ENCODE measurements around the gene DNAH2.
A peak's percentile ranks its signal among the peaks of the same experiment; 100 is the strongest.

DNAH2 gene, protein sequence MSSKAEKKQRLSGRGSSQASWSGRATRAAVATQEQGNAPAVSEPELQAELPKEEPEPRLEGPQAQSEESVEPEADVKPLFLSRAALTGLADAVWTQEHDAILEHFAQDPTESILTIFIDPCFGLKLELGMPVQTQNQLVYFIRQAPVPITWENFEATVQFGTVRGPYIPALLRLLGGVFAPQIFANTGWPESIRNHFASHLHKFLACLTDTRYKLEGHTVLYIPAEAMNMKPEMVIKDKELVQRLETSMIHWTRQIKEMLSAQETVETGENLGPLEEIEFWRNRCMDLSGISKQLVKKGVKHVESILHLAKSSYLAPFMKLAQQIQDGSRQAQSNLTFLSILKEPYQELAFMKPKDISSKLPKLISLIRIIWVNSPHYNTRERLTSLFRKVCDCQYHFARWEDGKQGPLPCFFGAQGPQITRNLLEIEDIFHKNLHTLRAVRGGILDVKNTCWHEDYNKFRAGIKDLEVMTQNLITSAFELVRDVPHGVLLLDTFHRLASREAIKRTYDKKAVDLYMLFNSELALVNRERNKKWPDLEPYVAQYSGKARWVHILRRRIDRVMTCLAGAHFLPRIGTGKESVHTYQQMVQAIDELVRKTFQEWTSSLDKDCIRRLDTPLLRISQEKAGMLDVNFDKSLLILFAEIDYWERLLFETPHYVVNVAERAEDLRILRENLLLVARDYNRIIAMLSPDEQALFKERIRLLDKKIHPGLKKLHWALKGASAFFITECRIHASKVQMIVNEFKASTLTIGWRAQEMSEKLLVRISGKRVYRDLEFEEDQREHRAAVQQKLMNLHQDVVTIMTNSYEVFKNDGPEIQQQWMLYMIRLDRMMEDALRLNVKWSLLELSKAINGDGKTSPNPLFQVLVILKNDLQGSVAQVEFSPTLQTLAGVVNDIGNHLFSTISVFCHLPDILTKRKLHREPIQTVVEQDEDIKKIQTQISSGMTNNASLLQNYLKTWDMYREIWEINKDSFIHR (N-terminal part only)

DNA sequence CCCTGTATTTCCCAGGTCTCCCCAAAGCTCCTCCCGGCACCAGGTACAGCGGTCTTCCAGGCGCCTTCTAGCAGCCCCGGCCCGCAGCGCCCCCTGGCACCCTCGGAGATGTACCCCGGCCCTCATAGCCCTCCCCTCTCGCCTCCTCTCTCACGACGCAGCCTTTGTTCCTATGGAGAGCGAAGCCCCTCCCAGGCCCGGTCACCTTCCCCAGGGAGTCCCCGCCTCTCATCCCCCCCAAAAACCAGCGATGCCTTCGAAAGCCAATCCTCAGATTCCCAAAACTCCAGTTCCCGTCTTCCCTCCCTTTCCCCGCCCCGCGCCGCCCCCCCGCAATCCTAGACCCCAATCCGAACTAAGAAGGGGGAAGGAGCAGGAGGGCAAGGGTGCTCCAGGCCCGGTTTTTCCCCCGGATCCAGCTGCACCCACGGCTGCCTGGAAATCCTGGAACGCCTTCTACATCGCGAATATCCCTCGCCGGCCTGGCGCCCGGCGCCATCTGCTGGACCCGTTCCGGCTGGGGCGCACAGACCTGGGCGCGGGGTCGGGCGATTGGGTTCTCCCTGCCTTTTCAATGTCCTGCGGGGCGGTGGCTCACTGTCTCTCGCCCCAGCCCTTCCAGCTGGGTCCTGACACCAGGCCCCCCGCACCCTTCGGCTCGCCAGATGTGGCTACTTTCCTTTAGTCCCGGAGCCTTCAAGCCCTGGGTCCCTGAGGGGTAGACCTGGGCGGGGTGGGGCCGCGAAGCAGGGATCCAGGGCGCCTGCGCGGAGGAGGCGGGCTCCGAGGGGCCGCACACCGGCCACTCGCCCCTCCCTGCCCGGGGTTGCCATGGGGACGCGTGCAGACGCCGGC is at the start of gene DNAH2:
DNAH2 (plus strand) TSS at position 844 of the 855 bp plus-strand sequence. CDS start 1,991 bp downstream, outside the sequence.
- H3K27ac ChIP-seq (ENCODE audit: extremely low read depth, low read depth, low read length), result peak within 1 kb of the TSS; percentile 38; the same call in 1 of the 2 replicates
- no peaks in the 10 kb centered on the region for H3K9me3 ChIP-seq (ENCODE audit: control insufficient read depth, insufficient read depth, low read depth, low read length)
- H3K4me3 ChIP-seq (ENCODE audit: low read depth, low read length), result peak within 1 kb of the TSS; percentile 54
- no peaks in the 10 kb centered on the region for H3K36me3 ChIP-seq (ENCODE audit: control insufficient read depth in 2 of 2, insufficient read depth in 1 of 2, low read length in 2 of 2)
- ChIA-PET CTCF (interaction anchor here (0.6 to 2.5 kb wide), 14 partner anchors 12 to 366 kb away, joined by 3 to 49 read pairs (median 4); partner anchors contain the start of genes EFNB3, NAA38, SAT2 and TP53), POLR2A (interaction anchor here (0.6 to 3.2 kb wide), 13 partner anchors 10 to 1732 kb away, joined by 3 to 51 read pairs (median 6); partner anchors contain the start of genes EFNB3, MPDU1, NAA38 and SAT2)
- peaks cover 9% of the 10 kb centered on the region for H3K4me1 ChIP-seq (ENCODE audit: control insufficient read depth, insufficient read depth, low read length)
- TF ChIP-seq ZNF624 (tag by site-specific recombination; IDR thresholded peaks at IDR 0.05) (0 out of 2 replicates have a peak, but pooled peaks have one; percentile 71), HOXA7 (CRISPR knock-in tag; IDR thresholded peaks at IDR 0.05; ENCODE audit: borderline replicate concordance) (no peak), ZFP37 (tag by site-specific recombination; IDR thresholded peaks at IDR 0.05) (peak; percentile 97), ZNF514 (tag by site-specific recombination; IDR thresholded peaks at IDR 0.05) (no peak), ZNF404 (tag by site-specific recombination; IDR thresholded peaks at IDR 0.05) (no peak), ZBTB49 (tag by site-specific recombination; IDR thresholded peaks at IDR 0.05; ENCODE audit: low read depth) (peak; percentile 21; the same call in 1 of the 2 replicates), BCL6B (tag by site-specific recombination; IDR thresholded peaks at IDR 0.05) (no peak), ZBTB7A (tag by site-specific recombination; IDR thresholded peaks at IDR 0.05; ENCODE audit: low read depth) (no peak), TRIM28 (IDR thresholded peaks at IDR 0.05; ENCODE audit: borderline replicate concordance, low read length) (0 out of 2 replicates have a peak, but pooled peaks have one; percentile 38), ZNF664 (tag by site-specific recombination; IDR thresholded peaks at IDR 0.05) (no peak), ZXDB (tag by site-specific recombination; IDR thresholded peaks at IDR 0.05) (no peak; the same call in none of the 2 replicates), ZNF529 (tag by site-specific recombination; IDR thresholded peaks at IDR 0.05; ENCODE audit: insufficient replicate concordance) (no peak), ZFP3 (tag by site-specific recombination; IDR thresholded peaks at IDR 0.05; ENCODE audit: low read depth) (0 out of 2 replicates have a peak, but pooled peaks have one; percentile 9), ZIC2 (tag by site-specific recombination; IDR thresholded peaks at IDR 0.05) (peak; percentile 83), SETDB1 (IDR thresholded peaks at IDR 0.05; ENCODE audit: insufficient read length, low read length) (no peak), ZNF658 (tag by site-specific recombination; IDR thresholded peaks at IDR 0.05) (no peak), ZNF555 (tag by site-specific recombination; conservative IDR thresholded peaks at IDR 0.05) (no peak), ZNF473 (tag by site-specific recombination; IDR thresholded peaks at IDR 0.05) (no peak), OSR2 (tag by site-specific recombination; IDR thresholded peaks at IDR 0.05) (no peak), ZNF2 (tag by site-specific recombination; IDR thresholded peaks at IDR 0.05) (peak; percentile 97), ZBTB1 (tag by site-specific recombination; IDR thresholded peaks at IDR 0.05) (peak; percentile 28; the same call in 1 of the 2 replicates), ZNF423 (tag by site-specific recombination; IDR thresholded peaks at IDR 0.05) (peak; percentile 69), ZNF223 (tag by site-specific recombination; IDR thresholded peaks at IDR 0.05) (0 out of 2 replicates have a peak, but pooled peaks have one; percentile 56), ZNF571 (tag by site-specific recombination; IDR thresholded peaks at IDR 0.05) (no peak), ZNF266 (tag by site-specific recombination; IDR thresholded peaks at IDR 0.05; ENCODE audit: low read depth) (no peak), ZNF157 (tag by site-specific recombination; IDR thresholded peaks at IDR 0.05) (no peak)
- TF ChIP-seq, protein P1, sequence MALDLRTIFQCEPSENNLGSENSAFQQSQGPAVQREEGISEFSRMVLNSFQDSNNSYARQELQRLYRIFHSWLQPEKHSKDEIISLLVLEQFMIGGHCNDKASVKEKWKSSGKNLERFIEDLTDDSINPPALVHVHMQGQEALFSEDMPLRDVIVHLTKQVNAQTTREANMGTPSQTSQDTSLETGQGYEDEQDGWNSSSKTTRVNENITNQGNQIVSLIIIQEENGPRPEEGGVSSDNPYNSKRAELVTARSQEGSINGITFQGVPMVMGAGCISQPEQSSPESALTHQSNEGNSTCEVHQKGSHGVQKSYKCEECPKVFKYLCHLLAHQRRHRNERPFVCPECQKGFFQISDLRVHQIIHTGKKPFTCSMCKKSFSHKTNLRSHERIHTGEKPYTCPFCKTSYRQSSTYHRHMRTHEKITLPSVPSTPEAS (tag by site-specific recombination; IDR thresholded peaks at IDR 0.05), result peak; percentile 81
- TF ChIP-seq, protein P2, sequence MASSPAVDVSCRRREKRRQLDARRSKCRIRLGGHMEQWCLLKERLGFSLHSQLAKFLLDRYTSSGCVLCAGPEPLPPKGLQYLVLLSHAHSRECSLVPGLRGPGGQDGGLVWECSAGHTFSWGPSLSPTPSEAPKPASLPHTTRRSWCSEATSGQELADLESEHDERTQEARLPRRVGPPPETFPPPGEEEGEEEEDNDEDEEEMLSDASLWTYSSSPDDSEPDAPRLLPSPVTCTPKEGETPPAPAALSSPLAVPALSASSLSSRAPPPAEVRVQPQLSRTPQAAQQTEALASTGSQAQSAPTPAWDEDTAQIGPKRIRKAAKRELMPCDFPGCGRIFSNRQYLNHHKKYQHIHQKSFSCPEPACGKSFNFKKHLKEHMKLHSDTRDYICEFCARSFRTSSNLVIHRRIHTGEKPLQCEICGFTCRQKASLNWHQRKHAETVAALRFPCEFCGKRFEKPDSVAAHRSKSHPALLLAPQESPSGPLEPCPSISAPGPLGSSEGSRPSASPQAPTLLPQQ (tag by site-specific recombination; IDR thresholded peaks at IDR 0.05), result peak; percentile 97

All from HEK293 (cell line).